Measurements from ENCODE around the gene WBP1. TPM values are rescaled to one million over a fixed set of nuclear protein-coding genes. Genes with fewer than 3 reads are reported as not detected.

The WBP1 gene
- total and polyA plus RNA-seq, 10 donors: 39.5 to 84.2 (median 63.6) TPM

- H3K4me3 ChIP-seq: peak overlapping the region; percentile 41 to 90 (median 54)
- peaks cover 29 to 83% (median 74%) of the 10 kb centered on the region in 6 donors for H3K4me1 ChIP-seq
- H3K9me3 ChIP-seq: no peaks in the 10 kb centered on the region
- peaks cover 9 to 57% (median 31%) of the 10 kb centered on the region in 7 donors for H3K27me3 ChIP-seq (replicated peaks in 1 of 7)
- 48 to 61% (median 56%) methylated on average over 42 to 45 of the region's 45 CpGs for WGBS, 5 donors
- peaks cover 0 to 23% (median 16%) of the 10 kb centered on the region in 6 donors for H3K36me3 ChIP-seq
- TF ChIP-seq POLR2A (IDR thresholded peaks at IDR 0.05) (no peak), POLR2AphosphoS5 (IDR thresholded peaks at IDR 0.05) (no peak), CTCF (IDR thresholded peaks at IDR 0.05 in 8 of 11, conservative IDR thresholded peaks at IDR 0.05 in 3 of 11) (no peak)
- intact Hi-C loops (cut with DNase I; ENCODE audit: low total_unique reads): loop anchor here (5.0 kb wide), 1 partner anchor 84 kb away; no protein-coding TSS in a partner anchor
- H3K27ac ChIP-seq: peak overlapping the region; percentile 41 to 86 (median 71)
- peak; percentile 74 for DNase-seq
Measured at GRCh38 chr2:74503506-74504475, 45.6 kb downstream of the WBP1 start.

GRCh38 chr2:74504591-74504990 lies 46.4 kb downstream of the WBP1 start:
- Histone ChIP-seq H3K4me3 (peak overlapping the region in 1 of 8 donors; percentile 90), H3K9me3 (no peaks in the 10 kb centered on the region), H3K4me1 (peaks cover 21 to 75% (median 66%) of the 10 kb centered on the region in 6 donors), H3K27me3 (replicated peaks in 1 of 7) (peaks cover 6 to 49% (median 23%) of the 10 kb centered on the region in 7 donors), H3K27ac (no peak overlapping the region), H3K36me3 (peaks cover 0 to 23% (median 16%) of the 10 kb centered on the region in 6 donors)
- intact Hi-C loops (cut with DNase I; ENCODE audit: low total_unique reads): loop anchor here (5.0 kb wide), 1 partner anchor 83 kb away; no protein-coding TSS in a partner anchor
- DNase-seq: peak; percentile 39
- WGBS, 5 donors: 91 to 96% (median 95%) methylated on average over 3 of the region's 3 CpGs
- TF ChIP-seq CTCF (IDR thresholded peaks at IDR 0.05 in 8 of 11, conservative IDR thresholded peaks at IDR 0.05 in 3 of 11): no peak
- no peak for TF ChIP-seq POLR2A (IDR thresholded peaks at IDR 0.05)
- no peak for TF ChIP-seq POLR2AphosphoS5 (IDR thresholded peaks at IDR 0.05)

- intact Hi-C loops (cut with DNase I; ENCODE audit: low total_unique reads): no loop called here
- no peak overlapping the region for H3K27ac ChIP-seq
- peak overlapping the region in 3 of 8 donors; percentile 2 to 90 (median 61) for H3K4me3 ChIP-seq
- H3K27me3 ChIP-seq (replicated peaks in 1 of 7): peaks cover 0 to 46% (median 17%) of the 10 kb centered on the region in 7 donors
- H3K4me1 ChIP-seq: peaks cover 19 to 65% (median 61%) of the 10 kb centered on the region in 6 donors
- H3K36me3 ChIP-seq: peaks cover 0 to 23% (median 16%) of the 10 kb centered on the region in 6 donors
- no peaks in the 10 kb centered on the region for H3K9me3 ChIP-seq
- peak; percentile 68 for DNase-seq
- 95 to 97% (median 96%) methylated on average over 14 of the region's 14 CpGs for WGBS, 5 donors
- no peak for TF ChIP-seq POLR2A (IDR thresholded peaks at IDR 0.05)
- no peak for TF ChIP-seq CTCF (IDR thresholded peaks at IDR 0.05 in 8 of 11, conservative IDR thresholded peaks at IDR 0.05 in 3 of 11)
Measured at GRCh38 chr2:74505448-74506246, 47.4 kb downstream of the WBP1 start.
